Stimulated activated CD4-positive, alpha-beta T cell treated with anti-CD3 and anti-CD28 coated beads, Interleukin-2, amount 100 ng/mL, for 48 hours (primary cell): ENCODE measurements around the gene RAD51D.
"Not testable (repeated sequence)": the region's sequence is repeated elsewhere in the genome, so short reads cannot be mapped to it uniquely, and the experiment has no call there.

Experiments used
- DNase-seq, 2 donors: peaks; one replicate each; pipeline ENCODE4 v3.0.0-alpha.2; 2020

Gene RAD51D

GRCh38 chr17:35119370-35120165, at the start of gene RAD51D:
TSS of gene RAD51D (minus strand) at chr17:35119860. CDS start at chr17:35119613, 247 bp downstream.
- DNase-seq: peak; percentile 73 to 84

GRCh38 chr17:35167666-35168065, 48.0 kb upstream of the RAD51D start:
- DNase-seq: no peak

- DNase-seq: no peak
These were observed 47.4 kb upstream of the RAD51D start for GRCh38 chr17:35167046-35167445.

- DNase-seq: no peak
These were observed 46.9 kb upstream of the RAD51D start for GRCh38 chr17:35166526-35166925.

GRCh38 chr17:35164716-35165115, 45.1 kb upstream of the RAD51D start:
- DNase-seq: no peak

GRCh38 chr17:35163886-35164285, 44.2 kb upstream of the RAD51D start:
- DNase-seq: no peak

- no peak for DNase-seq
These were observed 43.1 kb upstream of the RAD51D start for GRCh38 chr17:35162755-35163154.

GRCh38 chr17:35161281-35161761, 41.7 kb upstream of the RAD51D start:
- DNase-seq: no peak

- no peak for DNase-seq
These were observed 40.9 kb upstream of the RAD51D start for GRCh38 chr17:35160354-35161201.

GRCh38 chr17:35159940-35160339, 40.3 kb upstream of the RAD51D start:
- no peak for DNase-seq

GRCh38 chr17:35155246-35155645, 35.6 kb upstream of the RAD51D start:
- DNase-seq: no peak

- DNase-seq: no peak
These were observed 34.8 kb upstream of the RAD51D start for GRCh38 chr17:35154196-35155165.

GRCh38 chr17:35152421-35153140, 32.9 kb upstream of the RAD51D start:
- DNase-seq: no peak

- DNase-seq: not testable (repeated sequence)
These were observed 31.4 kb upstream of the RAD51D start for GRCh38 chr17:35151080-35151479.

- DNase-seq: no peak
These were observed 30.3 kb upstream of the RAD51D start for GRCh38 chr17:35149941-35150340.

- DNase-seq: no peak
These were observed 28.5 kb upstream of the RAD51D start for GRCh38 chr17:35148144-35148543.

- DNase-seq: no peak
These were observed 27.8 kb upstream of the RAD51D start, which contains the start of gene UNC45B for GRCh38 chr17:35147375-35147905. TSS of gene UNC45B (plus strand) at chr17:35147817. CDS start at chr17:35148264, 447 bp downstream.

GRCh38 chr17:35146214-35146833, 26.7 kb upstream of the RAD51D start:
- DNase-seq: no peak

- no peak for DNase-seq
These were observed 25.2 kb upstream of the RAD51D start for GRCh38 chr17:35144840-35145239.

GRCh38 chr17:35142467-35142796, 22.8 kb upstream of the RAD51D start:
- no peak for DNase-seq
